Liver (tissue), 9 donors: ENCODE data around the gene NFIA. TPM values are rescaled to one million over a fixed set of nuclear protein-coding genes. Genes with fewer than 3 reads are reported as not detected.

ENCODE experiments used
- DNase-seq: peaks from one replicate; pipeline ENCODE4 v3.0.0-alpha.2; 2017; ENCODE audit warnings: low spot score
- H3K27ac ChIP-seq, 2 donors: one replicate each; pipeline ENCODE4 v1.7.0; 2013; ENCODE audit warnings: inconsistent platforms in 2 of 2, low read length in 2 of 2, control low read depth in 1 of 2, low read depth in 1 of 2, mild to moderate bottlenecking in 1 of 2
- H3K27me3 ChIP-seq, 4 donors: one replicate each; pipeline versions ENCODE4 v1.6.1 to v1.7.0; 2013; ENCODE audit warnings: low read length in 3 of 4, inconsistent platforms in 1 of 4, mild to moderate bottlenecking in 1 of 4, moderate library complexity in 1 of 4; ENCODE audit not compliant: control insufficient read depth in 4 of 4, insufficient read depth in 4 of 4
- H3K36me3 ChIP-seq, 4 donors: one replicate each; pipeline versions ENCODE4 v1.6.1 to v1.7.0; 2013; ENCODE audit warnings: low read length in 3 of 4, mild to moderate bottlenecking in 3 of 4, low read depth in 1 of 4, moderate library complexity in 1 of 4; ENCODE audit not compliant: control insufficient read depth in 4 of 4, insufficient read depth in 3 of 4
- H3K4me1 ChIP-seq, 4 donors: one replicate each; pipeline versions ENCODE4 v1.6.1 to v1.7.0; 2013; ENCODE audit warnings: low read length in 3 of 4, mild to moderate bottlenecking in 3 of 4, moderate library complexity in 1 of 4; ENCODE audit not compliant: control insufficient read depth in 4 of 4, insufficient read depth in 4 of 4
- H3K4me3 ChIP-seq, 3 donors: one replicate each; pipeline versions ENCODE4 v1.6.1 to v1.7.0; 2013; ENCODE audit warnings: low read length in 3 of 3, control low read depth in 1 of 3, low read depth in 1 of 3, mild to moderate bottlenecking in 1 of 3
- H3K9ac ChIP-seq, 2 donors: one replicate each; pipeline ENCODE4 v1.7.0; 2013; ENCODE audit warnings: low read length in 2 of 2, mild to moderate bottlenecking in 2 of 2, moderate library complexity in 2 of 2, control low read depth in 1 of 2, low read depth in 1 of 2
- H3K9me3 ChIP-seq, 4 donors: one replicate each; pipeline versions ENCODE4 v1.6.1 to v1.7.0; 2013; ENCODE audit warnings: low read length in 3 of 4; ENCODE audit not compliant: control insufficient read depth in 4 of 4
- ATF3 ChIP-seq: IDR thresholded peaks from 2 replicates; pipeline ENCODE4 v1.6.1; 2016; ENCODE audit warnings: antibody characterized with exemption
- EGR1 ChIP-seq, 2 donors: IDR thresholded peaks; 2 replicates each; pipeline ENCODE4 v1.6.1; 2016 to 2018; ENCODE audit warnings: antibody characterized with exemption in 2 of 2, low read depth in 2 of 2
- FOXA1 ChIP-seq: IDR thresholded peaks from 2 replicates; pipeline ENCODE4 v1.6.1; 2016; ENCODE audit warnings: antibody characterized with exemption
- FOXA2 ChIP-seq: IDR thresholded peaks from 2 replicates; pipeline ENCODE4 v1.6.1; 2016; ENCODE audit warnings: antibody characterized with exemption
- HNF4A ChIP-seq, 2 donors: conservative IDR thresholded peaks; 2 replicates each; pipeline ENCODE4 v1.6.1; 2016; ENCODE audit warnings: antibody characterized with exemption in 2 of 2, mild to moderate bottlenecking in 2 of 2
- HNF4G ChIP-seq: IDR thresholded peaks from 2 replicates; pipeline ENCODE4 v1.6.1; 2016; ENCODE audit warnings: antibody characterized with exemption
- JUND ChIP-seq, 2 donors: IDR thresholded peaks; 2 replicates each; pipeline ENCODE4 v1.6.1; 2016; ENCODE audit warnings: antibody characterized with exemption in 2 of 2
- NR2F2 ChIP-seq: IDR thresholded peaks from 2 replicates; pipeline ENCODE4 v1.6.1; 2016; ENCODE audit warnings: antibody characterized with exemption
- RAD21 ChIP-seq, 2 donors: IDR thresholded peaks; 2 replicates each; pipeline ENCODE4 v1.6.1; 2016; ENCODE audit warnings: antibody characterized with exemption in 2 of 2, mild to moderate bottlenecking in 2 of 2
- REST ChIP-seq: IDR thresholded peaks from 2 replicates; pipeline ENCODE4 v1.6.1; 2016; ENCODE audit warnings: antibody characterized with exemption, mild to moderate bottlenecking
- SP1 ChIP-seq: IDR thresholded peaks from 2 replicates; pipeline ENCODE4 v1.6.1; 2018; ENCODE audit warnings: antibody characterized with exemption, mild to moderate bottlenecking
- YY1 ChIP-seq: IDR thresholded peaks from 2 replicates; pipeline ENCODE4 v1.6.1; 2016; ENCODE audit warnings: antibody characterized with exemption, mild to moderate bottlenecking
- ZBTB33 ChIP-seq: IDR thresholded peaks from 2 replicates; pipeline ENCODE4 v1.6.1; 2016; ENCODE audit warnings: antibody characterized with exemption
- WGBS: extraction: QIAGEN DNeasy Blood & Tissue Kit; methylation state at CpG from one replicate; pipeline ENCODE4 v1.1.7; 2013; 5-methylcytosine and 5-hydroxymethylcytosine counted together
- polyA plus RNA-seq, 2 donors: library from polyadenylated mRNA; stranded (reverse) in 1 of 2; unstranded in 1 of 2; fragments of 200-250 nt in 1 of 2; fragments of >200 nt in 1 of 2; fragmentation: Nextera tagmentation in 1 of 2; extraction: Ambion mirVana in 1 of 2; gene quantifications; one replicate each; pipeline versions ENCODE4 v1.2.1 to v1.2.3, GENCODE V29; 2013 to 2015
- total RNA-seq, 2 donors: library from RNA; depleted of rRNA; stranded (reverse); fragments of >200 nt; gene quantifications; one replicate each; pipeline ENCODE4 v1.2.3, GENCODE V29; 2014
- TF ChIP-seq, protein P1 (sequence below): IDR thresholded peaks from 2 replicates; pipeline ENCODE4 v1.6.1; 2016; ENCODE audit warnings: antibody characterized with exemption
- donor health status: healthy.
- donor health status: healthy.
- donor health status: healthy.
- donor health status: healthy.
- donor health status: healthy.

The NFIA gene
- total and polyA plus RNA-seq, 4 donors, result 6.8 to 53.7 (median 22.2) TPM

GRCh38 chr1:61497013-61497412 lies 414.7 kb downstream of the NFIA start:
- H3K4me3 ChIP-seq, result no peak overlapping the region
- H3K27me3 ChIP-seq, result no peaks in the 10 kb centered on the region
- H3K9me3 ChIP-seq, result no peaks in the 10 kb centered on the region
- 92% methylated on average over 3 of the region's 3 CpGs for WGBS
- no peak for DNase-seq
- no peak overlapping the region for H3K27ac ChIP-seq
- H3K4me1 ChIP-seq, result no peaks in the 10 kb centered on the region
- TF ChIP-seq YY1 (no peak), HNF4A (conservative IDR thresholded peaks at IDR 0.05) (no peak), NR2F2 (no peak), JUND (IDR thresholded peaks at IDR 0.05) (no peak), EGR1 (IDR thresholded peaks at IDR 0.05; ENCODE audit: low read depth in 2 of 2) (no peak), SP1 (no peak)
- TF ChIP-seq, protein P1, sequence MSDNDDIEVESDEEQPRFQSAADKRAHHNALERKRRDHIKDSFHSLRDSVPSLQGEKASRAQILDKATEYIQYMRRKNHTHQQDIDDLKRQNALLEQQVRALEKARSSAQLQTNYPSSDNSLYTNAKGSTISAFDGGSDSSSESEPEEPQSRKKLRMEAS, result no peak
- no peaks in the 10 kb centered on the region for H3K36me3 ChIP-seq
- no peak overlapping the region for H3K9ac ChIP-seq

- TF ChIP-seq YY1 (no peak), ZBTB33 (no peak)
- WGBS, result 89% methylated on average over 8 of the region's 8 CpGs
- DNase-seq, result no peak
Observed at GRCh38 chr1:61498342-61498741, 416.0 kb downstream of the NFIA start.

DNA sequence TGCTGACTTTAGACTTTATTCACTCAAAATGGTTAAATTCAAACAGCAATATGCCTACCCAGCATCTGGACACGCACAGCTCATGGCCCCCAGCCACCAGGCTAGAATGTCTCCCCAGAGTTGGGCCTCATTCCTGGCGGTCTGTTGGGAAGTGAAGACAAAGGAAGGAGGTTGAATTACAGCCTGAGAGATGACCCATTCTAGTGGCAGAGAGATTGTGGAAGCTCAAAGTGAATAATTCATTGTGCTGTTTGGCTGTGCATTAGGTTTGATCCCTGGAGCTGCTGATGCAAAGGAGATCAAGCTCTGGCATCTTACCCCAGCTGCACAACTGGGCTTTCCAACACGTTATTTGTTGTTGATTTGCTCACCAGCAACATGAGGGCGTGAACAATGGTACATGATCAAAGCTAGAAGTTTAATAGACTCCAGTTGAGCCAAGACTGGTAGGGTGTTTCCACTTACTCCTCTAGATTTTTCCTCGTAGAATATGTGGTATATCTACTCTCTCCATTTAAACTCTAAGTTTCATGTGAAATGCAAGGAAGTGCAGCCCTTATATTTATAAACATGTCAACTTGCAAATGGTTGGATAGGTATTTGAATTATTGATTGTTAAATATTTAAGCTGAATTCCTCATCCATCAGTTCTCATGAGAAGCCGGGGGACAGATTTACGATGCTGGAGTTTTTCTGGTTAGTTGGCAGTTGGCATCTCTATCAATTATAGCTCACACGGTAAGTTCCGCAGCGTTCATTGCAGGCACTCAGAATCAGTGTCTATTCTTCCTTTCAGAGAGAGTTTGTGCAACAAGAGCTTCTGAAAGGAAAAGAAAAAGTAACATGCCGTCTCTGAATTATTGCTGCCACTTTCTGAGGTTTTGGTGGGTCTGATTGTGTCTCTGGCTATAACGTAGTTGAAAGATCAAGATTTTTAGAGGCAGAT lies 419.9 kb downstream of the NFIA start:
- Histone ChIP-seq H3K9me3 (no peaks in the 10 kb centered on the region), H3K4me3 (no peak overlapping the region), H3K9ac (no peak overlapping the region), H3K27ac (no peak overlapping the region), H3K27me3 (no peaks in the 10 kb centered on the region), H3K36me3 (no peaks in the 10 kb centered on the region), H3K4me1 (no peaks in the 10 kb centered on the region)
- TF ChIP-seq HNF4G (no peak), ATF3 (no peak)
- DNase-seq, result no peak
- WGBS, result 77% methylated on average over 12 of the region's 12 CpGs

More at GRCh38 chr1:61498342-61498741, 416.0 kb downstream of the NFIA start:
- H3K9ac ChIP-seq, result no peak overlapping the region
- H3K4me3 ChIP-seq, result no peak overlapping the region
- no peak overlapping the region for H3K27ac ChIP-seq
- no peaks in the 10 kb centered on the region for H3K4me1 ChIP-seq
- H3K9me3 ChIP-seq, result no peaks in the 10 kb centered on the region
- H3K36me3 ChIP-seq, result no peaks in the 10 kb centered on the region
- no peaks in the 10 kb centered on the region for H3K27me3 ChIP-seq

DNA sequence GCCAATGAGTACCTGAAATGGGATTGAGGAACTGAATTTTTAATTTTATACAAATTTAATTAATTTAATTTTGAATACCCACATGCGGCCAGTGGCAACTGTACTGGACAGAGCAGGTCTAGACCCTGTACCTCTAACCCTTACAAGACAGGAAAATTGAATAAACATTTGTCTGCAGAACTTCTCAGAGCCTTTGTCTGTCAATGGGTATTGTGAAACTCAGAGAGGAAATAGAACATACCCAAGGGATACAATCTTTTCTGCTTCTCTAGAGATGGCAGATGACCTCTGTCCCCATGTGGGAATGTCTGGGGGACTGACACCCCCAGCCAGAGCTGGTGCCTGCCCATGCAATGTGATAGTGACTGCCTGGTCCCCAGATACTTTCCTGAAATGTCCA lies 421.9 kb downstream of the NFIA start:
- DNase-seq, result no peak
- H3K27me3 ChIP-seq, result no peaks in the 10 kb centered on the region
- H3K36me3 ChIP-seq, result no peaks in the 10 kb centered on the region
- WGBS, result 91% methylated on average over 1 of the region's 1 CpG
- H3K27ac ChIP-seq, result no peak overlapping the region
- no peak overlapping the region for H3K4me3 ChIP-seq
- no peaks in the 10 kb centered on the region for H3K9me3 ChIP-seq
- no peaks in the 10 kb centered on the region for H3K4me1 ChIP-seq
- H3K9ac ChIP-seq, result no peak overlapping the region
- TF ChIP-seq HNF4G (no peak), FOXA1 (no peak), YY1 (no peak), FOXA2 (no peak), JUND (IDR thresholded peaks at IDR 0.05) (no peak), ZBTB33 (no peak), EGR1 (IDR thresholded peaks at IDR 0.05; ENCODE audit: low read depth in 2 of 2) (no peak), REST (no peak), RAD21 (IDR thresholded peaks at IDR 0.05) (no peak), NR2F2 (no peak)
